Tibial nerve (tissue), 4 donors: ENCODE measurements around the gene AKNA. TPM values are rescaled to one million over a fixed set of nuclear protein-coding genes. Genes with fewer than 3 reads are reported as not detected.
"Not testable (repeated sequence)": the region's sequence is repeated elsewhere in the genome, so short reads cannot be mapped to it uniquely, and the experiment has no call there.

Experiments
- DNase-seq, 2 donors: peaks; one replicate each; pipeline ENCODE4 v3.0.0-alpha.2; 2019; ENCODE audit warnings: low spot score in 2 of 2
- H3K27ac ChIP-seq, 4 donors: fragments of 200-600 bp; sonication (generic) in 3 of 4; one replicate each; pipeline ENCODE4 v1.5.1; 2017 to 2019; ENCODE audit warnings: mild to moderate bottlenecking in 1 of 4
- H3K27me3 ChIP-seq, 2 donors: fragments of 200-600 bp; sonication (generic) in 1 of 2; one replicate each; pipeline versions ENCODE4 v1.5.1 to v1.6.0; 2017 to 2019
- H3K36me3 ChIP-seq, 3 donors: fragments of 200-600 bp; sonication (generic); one replicate each; pipeline ENCODE4 v1.5.1; 2018 to 2019
- H3K4me1 ChIP-seq, 4 donors: fragments of 200-600 bp; sonication (generic) in 3 of 4; one replicate each; pipeline ENCODE4 v1.5.1; 2017 to 2019
- H3K4me3 ChIP-seq, 4 donors: fragments of 200-600 bp; sonication (generic) in 3 of 4; one replicate each; pipeline ENCODE4 v1.5.1; 2017 to 2019; ENCODE audit warnings: mild to moderate bottlenecking in 1 of 4, moderate library complexity in 1 of 4
- H3K9me3 ChIP-seq, 4 donors: fragments of 200-600 bp; sonication (generic) in 3 of 4; one replicate each; pipeline ENCODE4 v1.5.1; 2017 to 2019
- EP300 ChIP-seq, 2 donors: sonication (generic); formaldehyde crosslinking; IDR thresholded peaks; one replicate each; pipeline ENCODE4 v1.6.1; 2017; ENCODE audit warnings: antibody characterized with exemption in 2 of 2, mild to moderate bottlenecking in 1 of 2
- POLR2A ChIP-seq, 2 donors: fragments of 450-650 bp; IDR thresholded peaks; one replicate each; pipeline ENCODE4 v1.6.1; 2017; ENCODE audit warnings: antibody characterized with exemption in 2 of 2, mild to moderate bottlenecking in 2 of 2, moderate library complexity in 2 of 2
- WGBS, 2 donors: methylation state at CpG; one replicate each; pipeline ENCODE4 v1.1.5; 2018; 5-methylcytosine and 5-hydroxymethylcytosine counted together
- total RNA-seq, 4 donors: library from RNA; depleted of rRNA; stranded (reverse); fragments of >200 nt; gene quantifications; one replicate each; pipeline ENCODE4 v1.1.0, GENCODE V29; 2016
- TF ChIP-seq, protein P1 (sequence below), 5 experiments: fragments of 200-600 bp in 3 of 5; fragments of 450-650 bp in 2 of 5; sonication (generic) in 3 of 5; IDR thresholded peaks; one replicate each; pipeline ENCODE4 v1.5.1; 2016 to 2019; ENCODE audit warnings: antibody characterized with exemption in 5 of 5, mild to moderate bottlenecking in 3 of 5, moderate library complexity in 2 of 5

Gene AKNA
- total RNA-seq, 4 donors from 2014 or later: 23.6 to 42.2 (median 36.6) TPM

- no peak overlapping the region for H3K27ac ChIP-seq
- TF ChIP-seq, protein P1, sequence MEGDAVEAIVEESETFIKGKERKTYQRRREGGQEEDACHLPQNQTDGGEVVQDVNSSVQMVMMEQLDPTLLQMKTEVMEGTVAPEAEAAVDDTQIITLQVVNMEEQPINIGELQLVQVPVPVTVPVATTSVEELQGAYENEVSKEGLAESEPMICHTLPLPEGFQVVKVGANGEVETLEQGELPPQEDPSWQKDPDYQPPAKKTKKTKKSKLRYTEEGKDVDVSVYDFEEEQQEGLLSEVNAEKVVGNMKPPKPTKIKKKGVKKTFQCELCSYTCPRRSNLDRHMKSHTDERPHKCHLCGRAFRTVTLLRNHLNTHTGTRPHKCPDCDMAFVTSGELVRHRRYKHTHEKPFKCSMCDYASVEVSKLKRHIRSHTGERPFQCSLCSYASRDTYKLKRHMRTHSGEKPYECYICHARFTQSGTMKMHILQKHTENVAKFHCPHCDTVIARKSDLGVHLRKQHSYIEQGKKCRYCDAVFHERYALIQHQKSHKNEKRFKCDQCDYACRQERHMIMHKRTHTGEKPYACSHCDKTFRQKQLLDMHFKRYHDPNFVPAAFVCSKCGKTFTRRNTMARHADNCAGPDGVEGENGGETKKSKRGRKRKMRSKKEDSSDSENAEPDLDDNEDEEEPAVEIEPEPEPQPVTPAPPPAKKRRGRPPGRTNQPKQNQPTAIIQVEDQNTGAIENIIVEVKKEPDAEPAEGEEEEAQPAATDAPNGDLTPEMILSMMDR (IDR thresholded peaks at IDR 0.05): no peak
- H3K36me3 ChIP-seq: peaks cover 0 to 13% (median 0%) of the 10 kb centered on the region in 3 donors
- no peak overlapping the region for H3K4me3 ChIP-seq
- 65 to 68% methylated on average over 10 of the region's 10 CpGs for WGBS, 2 donors
- H3K27me3 ChIP-seq: no peaks in the 10 kb centered on the region
- H3K4me1 ChIP-seq: no peaks in the 10 kb centered on the region
- no peaks in the 10 kb centered on the region for H3K9me3 ChIP-seq
- no peak for DNase-seq
Observed at GRCh38 chr9:114330636-114331035, 57.1 kb downstream of the AKNA start.

GRCh38 chr9:114329625-114330022, 58.2 kb downstream of the AKNA start, which contains the start of gene ORM2:
Gene ORM2, plus strand, starts transcription at chr9:114329869. Its CDS starts 36 bp downstream, at chr9:114329905.
- not testable (repeated sequence) for H3K4me3 ChIP-seq, H3K27me3 ChIP-seq, H3K9me3 ChIP-seq, DNase-seq, H3K36me3 ChIP-seq, H3K4me1 ChIP-seq, H3K27ac ChIP-seq
- 100% methylated on average over 1 of the region's 10 CpGs; no CpG with 5 or more reads in 1 of the 2 donors for WGBS, 2 donors

DNA sequence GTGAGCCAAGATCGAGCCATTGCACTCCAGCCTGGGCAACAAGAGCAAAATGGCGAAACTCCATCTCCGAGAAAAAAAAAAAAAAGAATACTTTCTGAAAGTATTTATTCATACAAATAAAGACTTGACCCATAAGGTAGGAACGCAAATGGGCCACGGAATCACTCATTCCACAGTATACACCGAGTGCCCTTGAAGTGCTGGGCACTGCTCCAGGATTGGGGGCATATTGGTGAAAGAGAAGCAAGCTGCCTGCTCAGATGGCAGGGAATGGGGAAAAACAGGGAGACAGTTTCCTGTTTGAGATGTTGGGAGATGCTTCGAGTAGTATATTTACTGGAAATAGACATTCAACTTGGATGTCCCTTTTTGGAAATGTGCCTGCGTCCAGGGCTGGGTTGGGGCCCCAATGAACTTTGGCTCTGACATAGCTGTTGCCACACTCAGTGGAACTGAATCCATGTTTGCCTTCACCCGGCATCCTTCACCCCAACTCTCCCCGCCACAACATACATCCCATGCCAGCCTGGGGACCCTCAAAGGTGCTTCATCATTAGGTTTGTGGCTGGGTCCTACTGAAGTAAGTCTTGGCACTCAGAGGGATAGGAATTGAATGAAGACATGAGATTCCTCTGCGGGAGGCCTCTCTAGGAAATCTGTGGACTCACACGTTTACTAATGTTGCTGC, 58.7 kb downstream of the AKNA start:
- not testable (repeated sequence) for DNase-seq, H3K36me3 ChIP-seq, H3K4me3 ChIP-seq, H3K27me3 ChIP-seq, H3K4me1 ChIP-seq, H3K9me3 ChIP-seq, H3K27ac ChIP-seq
- WGBS, 2 donors: 83 to 86% methylated on average over 10 of the region's 12 CpGs

GRCh38 chr9:114328357-114328820, 59.4 kb downstream of the AKNA start:
- H3K27me3 ChIP-seq, DNase-seq, H3K4me1 ChIP-seq, H3K27ac ChIP-seq, H3K36me3 ChIP-seq, H3K4me3 ChIP-seq, H3K9me3 ChIP-seq: not testable (repeated sequence)
- WGBS, 2 donors: 78 to 80% methylated on average over 10 of the region's 10 CpGs

DNA sequence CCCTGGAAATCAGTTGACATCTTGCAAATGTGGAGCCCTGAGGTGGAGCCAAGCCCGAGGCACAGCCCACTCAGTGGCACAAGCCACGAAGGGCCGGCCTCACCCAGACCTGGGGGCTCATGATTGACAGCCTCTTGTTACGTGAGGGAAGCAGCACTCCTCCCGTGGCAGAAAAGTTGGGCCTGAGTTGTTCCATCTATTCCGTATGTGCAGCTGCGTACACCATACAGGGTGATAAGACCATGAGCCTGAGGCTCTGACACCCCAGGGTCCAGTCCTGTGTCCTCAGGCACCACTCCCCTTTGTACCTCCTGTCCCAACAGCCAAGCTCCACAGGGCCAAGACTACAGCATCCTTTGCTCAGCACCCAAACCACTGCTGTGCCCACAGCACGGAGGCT, 60.0 kb downstream of the AKNA start:
- Histone ChIP-seq H3K9me3 (no peaks in the 10 kb centered on the region), H3K4me1 (no peaks in the 10 kb centered on the region), H3K4me3 (no peak overlapping the region), H3K27me3 (no peaks in the 10 kb centered on the region), H3K36me3 (no peaks in the 10 kb centered on the region), H3K27ac (no peak overlapping the region)
- no peak for DNase-seq
- WGBS, 2 donors: 89 to 92% methylated on average over 8 of the region's 8 CpGs
- TF ChIP-seq EP300 (IDR thresholded peaks at IDR 0.05) (no peak), POLR2A (IDR thresholded peaks at IDR 0.05) (no peak)

- not testable (repeated sequence) for H3K9me3 ChIP-seq, H3K27ac ChIP-seq, H3K4me3 ChIP-seq, DNase-seq, H3K36me3 ChIP-seq, H3K27me3 ChIP-seq, H3K4me1 ChIP-seq
- 74 to 83% methylated on average over 3 of the region's 3 CpGs for WGBS, 2 donors
Observed at GRCh38 chr9:114325684-114326254, 62.0 kb downstream of the AKNA start.

DNA sequence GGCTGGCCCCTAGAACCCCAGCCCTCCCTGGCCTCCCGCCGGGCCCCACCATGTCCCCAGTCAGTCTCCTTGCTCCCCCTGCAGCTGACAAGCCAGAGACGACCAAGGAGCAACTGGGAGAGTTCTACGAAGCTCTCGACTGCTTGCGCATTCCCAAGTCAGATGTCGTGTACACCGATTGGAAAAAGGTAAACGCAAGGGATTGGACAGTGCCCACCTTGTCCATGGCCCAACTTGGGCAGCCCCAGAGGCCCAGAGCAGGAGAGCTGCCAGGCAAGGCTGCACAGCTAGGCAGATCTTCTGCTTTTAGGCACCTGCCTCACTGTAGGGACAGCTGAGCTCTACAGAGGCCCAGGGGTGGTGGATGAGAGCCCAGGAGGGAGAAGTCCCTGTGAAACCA, 62.8 kb downstream of the AKNA start:
- not testable (repeated sequence) for H3K27me3 ChIP-seq, H3K27ac ChIP-seq, DNase-seq, H3K4me3 ChIP-seq, H3K4me1 ChIP-seq, H3K9me3 ChIP-seq, H3K36me3 ChIP-seq
- WGBS, 2 donors: 60 to 82% methylated on average over 3 to 9 of the region's 9 CpGs

DNA sequence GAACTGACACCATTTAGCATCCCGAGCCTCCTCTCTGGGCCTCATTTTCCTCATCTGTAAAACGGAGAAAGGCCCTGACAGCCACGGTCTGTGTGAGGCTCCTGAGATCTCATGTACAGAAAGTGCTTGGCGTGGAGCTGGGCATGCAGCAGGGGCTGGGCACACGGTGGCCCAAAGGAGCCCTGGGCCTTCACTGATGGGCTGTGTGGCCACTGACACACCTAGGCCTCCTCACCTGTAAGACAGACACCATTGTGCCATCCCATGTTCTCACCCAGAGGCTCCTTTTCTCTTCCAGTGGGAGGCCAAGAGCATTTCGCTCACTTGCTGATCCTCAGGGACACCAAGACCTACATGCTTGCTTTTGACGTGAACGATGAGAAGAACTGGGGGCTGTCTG, 63.3 kb downstream of the AKNA start:
- Histone ChIP-seq H3K27ac (no peak overlapping the region), H3K4me1 (no peaks in the 10 kb centered on the region), H3K9me3 (no peaks in the 10 kb centered on the region), H3K27me3 (peaks cover 0 to 3% of the 10 kb centered on the region in 2 donors), H3K4me3 (no peak overlapping the region), H3K36me3 (no peaks in the 10 kb centered on the region)
- DNase-seq: no peak
- TF ChIP-seq POLR2A (IDR thresholded peaks at IDR 0.05): no peak
- TF ChIP-seq, protein P1 (IDR thresholded peaks at IDR 0.05): no peak
- no peak for TF ChIP-seq EP300 (IDR thresholded peaks at IDR 0.05)
- 91 to 93% methylated on average over 8 of the region's 8 CpGs for WGBS, 2 donors

- WGBS, 2 donors: 73 to 74% methylated on average over 6 of the region's 6 CpGs
- DNase-seq, H3K9me3 ChIP-seq, H3K36me3 ChIP-seq, H3K27ac ChIP-seq, H3K4me3 ChIP-seq, H3K4me1 ChIP-seq, H3K27me3 ChIP-seq: not testable (repeated sequence)
Observed at GRCh38 chr9:114323849-114324248, 63.9 kb downstream of the AKNA start.

DNA sequence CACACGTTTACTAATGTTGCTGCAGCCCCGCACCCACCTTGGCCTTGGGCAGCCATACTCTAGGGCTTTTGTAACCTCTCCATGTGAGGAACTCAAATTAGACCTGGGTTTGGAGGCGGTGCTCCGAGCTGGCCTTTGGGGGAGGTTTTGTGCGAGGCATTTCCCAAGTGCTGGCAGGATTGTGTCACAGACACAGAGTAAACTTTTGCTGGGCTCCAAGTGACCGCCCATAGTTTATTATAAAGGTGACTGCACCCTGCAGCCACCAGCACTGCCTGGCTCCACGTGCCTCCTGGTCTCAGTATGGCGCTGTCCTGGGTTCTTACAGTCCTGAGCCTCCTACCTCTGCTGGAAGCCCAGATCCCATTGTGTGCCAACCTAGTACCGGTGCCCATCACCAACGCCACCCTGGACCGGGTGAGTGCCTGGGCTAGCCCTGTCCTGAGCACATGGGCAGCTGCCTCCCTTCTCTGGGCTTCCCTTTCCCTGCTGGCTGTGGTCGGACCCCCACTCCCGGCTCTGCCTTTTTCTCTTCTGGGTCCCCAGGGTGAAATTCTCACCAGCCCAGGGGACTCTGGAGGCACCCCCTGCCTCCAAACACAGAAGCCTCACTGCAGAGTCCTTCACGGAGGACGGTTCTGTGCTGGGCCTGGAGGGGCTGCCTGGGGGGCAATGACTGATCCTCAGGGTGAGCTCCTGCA, 64.8 kb downstream of the AKNA start, which contains the start of gene ORM1:
ORM1 (plus strand) TSS at position 268 of the 701 bp plus-strand sequence; CDS start at position 304, 36 bp downstream.
- not testable (repeated sequence) for DNase-seq, H3K27ac ChIP-seq, H3K36me3 ChIP-seq, H3K9me3 ChIP-seq, H3K27me3 ChIP-seq, H3K4me1 ChIP-seq, H3K4me3 ChIP-seq
- 75% methylated on average over 6 of the region's 15 CpGs; no CpG with 5 or more reads in 1 of the 2 donors for WGBS, 2 donors
